Ishikawa (cell line): ENCODE measurements around the gene DPH7.

ENCODE experiments used
- CEBPB ChIP-seq: IDR thresholded peaks from 2 replicates; pipeline ENCODE4 v1.6.1; 2012
- EGR1 ChIP-seq: IDR thresholded peaks from 2 replicates; pipeline ENCODE4 v1.6.1; 2012
- RAD21 ChIP-seq: IDR thresholded peaks from 2 replicates; pipeline ENCODE4 v1.6.1; 2012; ENCODE audit warnings: low read depth

GRCh38 chr9:137598943-137599342 is 20.2 kb upstream of the DPH7 start:
- TF ChIP-seq CEBPB (no peak), EGR1 (no peak), RAD21 (no peak)
